ENCODE measurements around the gene ADGRG6.

Gene ADGRG6

DNA sequence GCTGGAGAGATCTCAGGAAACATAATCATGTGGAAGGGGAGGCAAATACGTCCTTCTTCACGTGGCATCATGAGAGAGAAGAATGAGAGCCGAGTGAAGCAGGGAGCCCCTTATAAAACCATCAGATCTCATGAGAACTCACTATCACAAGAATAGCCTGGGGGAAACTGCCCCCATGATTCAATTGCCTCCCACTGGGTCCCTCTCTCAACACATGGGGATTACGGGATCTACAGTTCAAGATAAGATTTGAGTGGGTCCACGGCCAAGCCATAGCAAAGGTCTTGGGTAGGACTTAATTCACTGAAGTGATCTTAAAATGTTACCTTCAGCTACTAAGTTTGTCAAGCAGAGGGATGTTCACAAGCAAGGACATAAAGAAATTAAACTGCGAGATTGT lies 162.2 kb downstream of the ADGRG6 start:
- no peak for TF ChIP-seq POLR2A (IDR thresholded peaks at IDR 0.05; ENCODE audit: low read depth, low read length)
- FAIRE-seq = no peak
- no peak for DNase-seq (ENCODE audit: insufficient read length, low spot score)

DNA sequence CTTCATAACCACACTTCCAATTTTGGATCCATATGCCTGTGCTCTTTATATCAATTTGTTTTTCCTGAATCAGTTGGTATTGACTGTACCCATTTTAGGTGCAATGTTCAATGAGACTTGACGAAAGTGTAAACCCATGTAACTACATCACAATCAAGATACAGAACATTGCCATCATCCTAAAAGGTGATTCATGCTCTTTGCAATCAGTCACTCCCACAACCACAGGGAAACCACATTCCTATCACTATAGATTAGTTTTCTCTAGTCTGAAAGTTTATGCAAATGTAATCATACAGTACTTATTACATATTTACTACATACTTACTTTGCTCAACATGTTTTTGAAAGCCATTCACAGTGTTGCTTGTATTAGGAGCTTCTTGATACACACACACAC lies 167.4 kb downstream of the ADGRG6 start:
- no peak for TF ChIP-seq POLR2A (IDR thresholded peaks at IDR 0.05; ENCODE audit: low read depth, low read length)
- FAIRE-seq (no peak), DNase-seq (ENCODE audit: insufficient read length, low spot score) (no peak)

DNA sequence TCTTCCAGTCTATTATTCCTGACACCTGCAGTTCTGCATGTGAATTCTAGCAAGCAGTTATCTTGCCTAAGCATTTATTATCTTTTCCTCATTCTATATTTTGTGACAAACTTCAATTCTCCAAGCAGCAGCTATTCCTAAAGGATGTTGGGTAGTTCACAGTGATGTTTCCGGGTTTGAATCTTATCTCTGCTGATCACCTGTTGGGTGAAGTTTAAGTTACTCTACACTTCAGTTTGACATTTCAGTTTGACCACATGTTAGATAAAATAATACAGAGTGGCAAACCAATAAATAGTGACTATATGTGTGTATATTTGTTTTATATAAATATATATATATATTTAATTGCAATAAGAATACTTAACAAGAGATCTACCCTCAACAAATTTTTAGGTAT lies 168.6 kb downstream of the ADGRG6 start:
- no peak for TF ChIP-seq POLR2A (IDR thresholded peaks at IDR 0.05; ENCODE audit: low read depth, low read length)
- FAIRE-seq (no peak), DNase-seq (ENCODE audit: insufficient read length, low spot score) (no peak)

DNA sequence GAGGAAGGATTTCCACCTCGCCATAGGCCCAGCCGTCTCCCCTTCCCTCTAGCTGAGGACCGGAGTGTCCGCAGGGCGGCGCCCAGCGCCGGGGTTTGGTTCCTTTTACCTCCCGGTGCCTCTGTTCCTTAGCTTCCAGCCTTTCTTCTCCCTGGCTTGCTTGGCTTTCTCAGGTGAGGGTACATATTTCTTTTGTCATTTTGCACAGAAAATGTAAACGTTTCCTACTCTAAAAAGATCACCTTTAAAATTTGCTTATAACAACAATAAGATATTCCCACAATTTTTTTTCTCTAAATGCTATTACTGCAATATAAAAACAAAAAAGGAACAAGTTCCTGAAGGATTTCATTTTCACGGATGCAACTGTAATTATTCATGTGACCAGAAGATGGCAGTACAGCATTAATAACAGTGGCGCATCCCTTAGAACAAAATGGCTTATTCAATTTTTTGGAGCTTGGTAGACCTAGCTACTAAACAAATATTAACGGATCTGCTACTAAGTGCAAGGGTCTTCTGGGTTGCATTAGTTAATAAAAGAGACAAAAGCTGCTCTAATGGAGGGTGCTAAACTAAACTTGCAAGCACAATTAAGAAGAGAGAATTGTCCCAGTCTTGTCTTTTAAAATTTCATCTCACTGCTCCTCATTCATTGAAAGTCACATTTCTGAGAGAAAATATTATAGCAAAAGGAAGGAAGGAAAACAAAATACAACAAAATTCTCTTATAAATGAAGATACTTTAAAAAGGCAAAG lies 172.9 kb downstream of the ADGRG6 start:
- TF ChIP-seq POLR2A (IDR thresholded peaks at IDR 0.05; ENCODE audit: low read depth, low read length) = no peak
- peak; percentile 70 for FAIRE-seq
- peak; percentile 35 for DNase-seq (ENCODE audit: insufficient read length, low spot score)

DNA sequence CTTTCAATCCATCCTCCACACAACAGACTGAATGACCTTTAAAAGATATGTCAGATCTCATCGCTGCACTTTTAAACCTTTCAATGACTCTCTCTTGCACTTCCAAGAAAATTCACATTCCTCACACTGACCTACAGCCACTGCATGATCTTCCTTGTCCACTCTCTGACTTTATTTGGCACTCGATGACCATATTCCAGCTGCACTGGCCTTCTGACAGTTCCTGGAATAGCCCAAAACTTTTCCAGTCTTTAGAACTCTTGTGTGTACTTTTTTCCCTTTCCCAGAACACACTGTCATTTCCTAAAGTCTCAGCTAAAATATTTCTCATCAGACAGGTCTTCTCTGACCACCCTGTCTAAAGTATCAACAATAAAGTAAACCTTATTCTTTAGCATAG lies 174.6 kb downstream of the ADGRG6 start:
- DNase-seq (ENCODE audit: insufficient read length, low spot score) = no peak
- no peak for FAIRE-seq
- TF ChIP-seq POLR2A (IDR thresholded peaks at IDR 0.05; ENCODE audit: low read depth, low read length) = no peak

DNA sequence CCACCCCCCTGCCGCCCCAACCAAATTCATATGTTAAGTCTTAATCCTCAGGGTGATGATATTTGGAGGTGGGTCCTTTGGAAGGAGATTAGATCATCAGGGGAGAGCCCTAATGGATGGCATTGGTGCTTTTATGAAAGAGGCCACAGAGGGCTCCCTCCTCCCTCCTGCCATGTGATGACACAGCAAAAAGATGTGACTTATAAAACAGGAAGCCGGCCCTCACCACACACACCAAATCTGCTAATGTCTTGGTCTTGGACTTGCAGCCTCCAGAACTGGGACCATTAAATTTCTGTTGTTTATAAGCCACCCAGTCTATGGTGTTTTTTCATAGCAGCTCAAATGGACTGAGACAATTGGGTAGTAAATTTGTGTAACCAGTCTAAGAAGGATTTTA lies 176.3 kb downstream of the ADGRG6 start:
- FAIRE-seq = no peak
- no peak for DNase-seq (ENCODE audit: insufficient read length, low spot score)
- no peak for TF ChIP-seq POLR2A (IDR thresholded peaks at IDR 0.05; ENCODE audit: low read depth, low read length)

DNA sequence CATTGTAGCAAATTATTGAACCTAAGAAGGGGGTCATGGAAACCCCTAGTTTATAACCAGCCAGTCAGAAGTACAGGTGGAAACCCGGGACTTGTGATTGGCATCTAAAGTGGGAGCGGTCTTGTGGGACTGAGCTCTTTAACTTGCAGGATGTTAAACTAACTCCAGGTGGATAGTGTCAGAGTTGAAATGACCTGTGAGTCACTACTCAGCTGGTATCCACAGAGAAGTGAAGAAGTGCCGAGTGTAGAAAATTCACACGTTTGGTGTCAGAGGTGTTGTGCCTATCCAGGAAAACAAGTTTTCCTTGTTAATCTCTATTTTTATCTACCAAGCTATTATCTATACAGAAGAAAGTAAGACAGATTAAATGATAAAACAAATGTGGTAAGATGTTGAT lies 179.7 kb downstream of the ADGRG6 start:
- no peak for FAIRE-seq
- no peak for TF ChIP-seq POLR2A (IDR thresholded peaks at IDR 0.05; ENCODE audit: low read depth, low read length)
- no peak for DNase-seq (ENCODE audit: insufficient read length, low spot score)

DNA sequence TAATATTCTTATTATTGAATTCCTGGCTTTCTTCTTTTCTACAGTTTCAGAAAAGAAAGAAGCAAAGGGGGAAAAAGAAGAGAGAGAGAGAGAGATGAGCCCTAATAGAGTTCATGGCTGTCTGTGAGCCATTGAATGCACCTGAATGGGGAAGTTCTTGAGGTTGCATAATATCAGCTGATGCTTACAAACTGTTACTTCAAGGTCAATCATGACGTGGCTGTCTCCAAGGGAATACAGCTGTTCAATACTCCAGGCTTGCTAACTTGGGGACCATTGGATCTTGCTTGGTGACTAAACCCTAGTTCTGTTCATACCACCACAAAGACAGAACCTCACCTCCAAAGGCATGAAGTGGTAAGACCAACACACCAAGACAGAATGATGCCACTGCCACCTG lies 180.4 kb downstream of the ADGRG6 start:
- FAIRE-seq (no peak), DNase-seq (ENCODE audit: insufficient read length, low spot score) (no peak)
- TF ChIP-seq POLR2A (IDR thresholded peaks at IDR 0.05; ENCODE audit: low read depth, low read length) = no peak

DNA sequence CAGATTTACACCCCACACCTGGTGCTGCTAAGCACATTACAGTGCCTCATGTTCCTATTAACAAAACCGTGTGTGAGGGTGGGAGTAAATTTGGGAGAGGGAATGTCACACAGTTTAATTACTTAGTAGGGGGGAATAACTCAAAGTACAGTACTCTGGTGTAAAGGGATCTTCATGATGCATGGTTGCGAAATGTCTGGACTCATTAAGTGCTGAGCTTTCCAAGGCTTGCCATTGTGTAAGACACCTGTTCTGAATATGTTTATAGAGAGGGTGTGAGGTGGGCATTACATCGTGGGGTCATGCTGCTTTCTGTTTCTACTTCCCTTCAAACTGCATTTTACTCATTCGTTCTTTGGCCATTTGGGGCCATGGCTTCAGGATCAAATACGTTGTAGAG lies 181.2 kb downstream of the ADGRG6 start:
- no peak for DNase-seq (ENCODE audit: insufficient read length, low spot score)
- no peak for FAIRE-seq
- no peak for TF ChIP-seq POLR2A (IDR thresholded peaks at IDR 0.05; ENCODE audit: low read depth, low read length)

DNA sequence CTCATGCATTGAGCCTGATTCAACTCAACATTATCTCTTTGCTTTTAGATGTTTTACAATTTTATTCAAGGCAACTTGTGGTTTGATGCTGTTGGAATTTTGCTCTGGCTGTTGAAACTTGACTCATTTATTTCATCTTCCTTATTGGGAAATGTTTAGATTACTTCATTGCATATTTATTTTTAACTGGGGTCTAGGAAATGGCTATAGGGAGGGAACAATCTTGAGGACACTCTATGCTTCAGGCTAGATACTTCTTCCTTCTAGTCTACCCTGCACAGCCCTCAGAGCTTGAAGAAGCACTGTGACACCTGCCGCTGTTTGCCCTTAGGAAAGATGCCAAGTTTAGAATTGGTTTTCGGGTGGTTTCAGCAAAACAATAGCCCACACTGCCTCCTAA lies 183.4 kb downstream of the ADGRG6 start:
- DNase-seq (ENCODE audit: insufficient read length, low spot score) (no peak), FAIRE-seq (no peak)
- no peak for TF ChIP-seq POLR2A (IDR thresholded peaks at IDR 0.05; ENCODE audit: low read depth, low read length)

DNA sequence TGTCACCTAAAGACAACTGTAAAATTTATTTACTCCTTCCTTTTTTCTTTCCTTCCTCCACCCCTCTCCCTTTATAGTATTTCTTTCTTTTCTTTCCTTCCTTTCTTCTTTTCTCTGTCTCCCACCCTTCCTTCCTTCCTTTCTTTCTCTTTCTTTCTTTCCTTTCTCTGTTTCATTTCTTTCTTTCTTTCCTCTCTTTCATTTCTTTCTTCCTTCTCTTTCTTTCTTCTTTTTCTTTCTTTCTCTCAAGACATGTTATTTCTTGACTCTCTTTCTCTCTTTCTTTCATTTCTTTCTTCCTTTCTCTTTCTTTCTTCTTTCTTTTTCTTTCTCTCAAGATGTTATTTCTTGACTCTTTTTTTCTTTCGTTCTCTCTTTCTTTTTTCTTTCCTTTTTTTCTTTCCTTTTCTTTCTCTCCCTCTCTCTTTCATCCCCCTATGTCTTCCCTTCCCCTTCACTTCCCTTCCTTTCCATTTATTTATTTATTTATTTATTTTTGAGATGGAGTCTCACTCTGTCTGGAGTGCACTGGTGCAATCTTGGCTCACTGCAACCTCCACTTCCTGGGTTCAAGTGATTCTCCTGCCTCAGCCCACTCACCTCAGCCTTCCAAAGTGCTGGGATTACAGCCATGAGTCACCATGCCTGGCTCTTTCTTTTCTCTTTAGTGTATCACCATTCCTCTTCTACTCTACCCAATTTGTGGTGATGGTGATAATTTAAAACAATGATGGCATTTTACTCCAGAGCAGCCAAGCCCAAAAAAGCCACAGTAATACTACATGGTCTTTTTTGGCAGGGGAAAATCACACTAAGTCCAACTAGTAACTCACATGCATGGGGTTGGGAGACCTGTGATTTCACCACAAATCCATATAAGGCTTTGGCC lies 188.2 kb downstream of the ADGRG6 start:
- TF ChIP-seq POLR2A (IDR thresholded peaks at IDR 0.05; ENCODE audit: low read depth, low read length) = no peak
- FAIRE-seq (no peak), DNase-seq (ENCODE audit: insufficient read length, low spot score) (no peak)
